H1 (cell line): ENCODE results near the gene NSDHL. TPM values are rescaled to one million over a fixed set of nuclear protein-coding genes. Genes with fewer than 3 reads are reported as not detected.

ENCODE experiments used
- CTCF ChIA-PET: fragments of 300-600 bp; sonication (Branson Sonifier 250); formaldehyde crosslinking; loops from one replicate; lab custom pipeline; 2021; ENCODE audit not compliant: partially characterized antibody; lab: Charles Lee
- POLR2A ChIA-PET: fragments of 300-600 bp; sonication (Branson Sonifier 250); formaldehyde crosslinking; loops from one replicate; lab custom pipeline; 2021; ENCODE audit warnings: inconsistent platforms; ENCODE audit not compliant: partially characterized antibody; lab: Charles Lee
- DNase-seq, 2 experiments: peaks; one replicate each; pipeline versions ENCODE4 v3.0.0 to v3.0.0-alpha.2; 2010 to 2022; ENCODE audit warnings: low spot score in 2 of 2, low read depth in 1 of 2, mixed read lengths in 1 of 2
- FAIRE-seq: peaks from 2 replicates; lab custom pipeline; 2011; peaks lifted over from hg19 to GRCh38; lab: Jason Lieb, UNC
- H2AFZ ChIP-seq: 2 replicates; pipeline ENCODE4 v1.8.1; 2012; ENCODE audit warnings: low read length, inconsistent platforms
- H2AK5ac ChIP-seq: 2 replicates; pipeline ENCODE4 v1.6.1; 2013; ENCODE audit warnings: low read depth, low read length
- H2BK120ac ChIP-seq: replicated peaks from 2 replicates; pipeline ENCODE3; 2013; ENCODE audit warnings: low read depth, low read length, inconsistent platforms
- H2BK12ac ChIP-seq: 2 replicates; pipeline ENCODE4 v1.6.1; 2013; ENCODE audit warnings: low read depth, low read length
- H2BK15ac ChIP-seq: 2 replicates; pipeline ENCODE4 v1.6.1; 2013; ENCODE audit warnings: low read length
- H2BK20ac ChIP-seq: 2 replicates; pipeline ENCODE4 v1.6.1; 2013; ENCODE audit warnings: low read length
- H2BK5ac ChIP-seq: 2 replicates; pipeline ENCODE4 v1.6.1; 2013; ENCODE audit warnings: low read depth, low read length
- H3K14ac ChIP-seq: 2 replicates; pipeline ENCODE4 v1.6.1; 2013; ENCODE audit warnings: inconsistent platforms; ENCODE audit not compliant: insufficient read length
- H3K18ac ChIP-seq: 2 replicates; pipeline ENCODE4 v1.6.1; 2013; ENCODE audit warnings: low read length; ENCODE audit errors: extremely low read depth
- H3K23ac ChIP-seq: 2 replicates; pipeline ENCODE4 v1.6.1; 2013; ENCODE audit warnings: inconsistent platforms; ENCODE audit not compliant: insufficient read length
- H3K23me2 ChIP-seq: 2 replicates; pipeline ENCODE4 v1.6.1; 2013; ENCODE audit warnings: low read depth, low read length
- H3K27ac ChIP-seq: 2 replicates; pipeline ENCODE4 v1.6.1; 2011; ENCODE audit warnings: low read depth, low read length, inconsistent platforms
- H3K27me3 ChIP-seq, 4 experiments: replicated peaks in 1 of 4; 1 replicate in 1 of 4; 2 replicates in 3 of 4; pipeline versions ENCODE4 v1.6.1 to v1.8.1; 2011 to 2013; ENCODE audit warnings: low read length in 3 of 4, mild to moderate bottlenecking in 3 of 4, inconsistent platforms in 2 of 4, mixed read lengths in 2 of 4, moderate library complexity in 1 of 4; ENCODE audit not compliant: control insufficient read depth in 3 of 4, insufficient read depth in 3 of 4; ENCODE audit errors: extremely low read depth in 1 of 4
- H3K36me3 ChIP-seq, 4 experiments: 2 replicates each; pipeline versions ENCODE4 v1.6.1 to v1.8.1; 2011 to 2013; ENCODE audit warnings: mild to moderate bottlenecking in 4 of 4, low read length in 3 of 4, moderate library complexity in 2 of 4, control low read depth in 1 of 4, inconsistent platforms in 1 of 4; ENCODE audit not compliant: insufficient read depth in 4 of 4, control insufficient read depth in 2 of 4
- H3K4ac ChIP-seq: replicated peaks from 2 replicates; pipeline ENCODE3; 2013; ENCODE audit warnings: low read length, low read depth, mixed read lengths, inconsistent platforms; ENCODE audit not compliant: insufficient read length
- H3K4me1 ChIP-seq, 4 experiments: replicated peaks in 1 of 4; 1 replicate in 1 of 4; 2 replicates in 3 of 4; pipeline versions ENCODE4 v1.6.1 to v1.8.1; 2011 to 2013; ENCODE audit warnings: low read length in 3 of 4, inconsistent platforms in 2 of 4, mixed read lengths in 1 of 4; ENCODE audit not compliant: insufficient read depth in 4 of 4, control insufficient read depth in 3 of 4
- H3K4me2 ChIP-seq, 2 experiments: 2 replicates each; pipeline versions ENCODE4 v1.6.1 to v1.8.1; 2011 to 2013; ENCODE audit warnings: low read depth in 2 of 2, low read length in 2 of 2, control low read depth in 1 of 2, inconsistent platforms in 1 of 2, mild to moderate bottlenecking in 1 of 2; ENCODE audit not compliant: insufficient read depth in 1 of 2
- H3K4me3 ChIP-seq, 4 experiments: fragments of 200-600, 300-600 bp in 1 of 4; sonication (generic), shearing (Covaris generic), sonication (Bioruptor Twin) in 1 of 4; 2 replicates each; pipeline versions ENCODE4 v1.5.1 to v1.8.1; 2011 to 2016; ENCODE audit warnings: low read length in 4 of 4, low read depth in 3 of 4, control low read depth in 2 of 4, inconsistent platforms in 2 of 4, mild to moderate bottlenecking in 2 of 4, mixed read lengths in 1 of 4, moderate library complexity in 1 of 4; ENCODE audit not compliant: insufficient read depth in 2 of 4; ENCODE audit errors: extremely low read depth in 1 of 4
- H3K56ac ChIP-seq: replicated peaks from 2 replicates; pipeline ENCODE3; 2013; ENCODE audit warnings: low read depth, mild to moderate bottlenecking, mixed read lengths, low read length, inconsistent platforms; ENCODE audit not compliant: insufficient read length
- H3K79me1 ChIP-seq: 2 replicates; pipeline ENCODE4 v1.6.1; 2013; ENCODE audit warnings: low read depth, low read length, control low read depth
- H3K79me2 ChIP-seq, 2 experiments: 2 replicates each; pipeline versions ENCODE4 v1.6.1 to v1.8.1; 2012 to 2013; ENCODE audit warnings: low read length in 2 of 2, mild to moderate bottlenecking in 2 of 2, inconsistent platforms in 1 of 2; ENCODE audit not compliant: insufficient read depth in 2 of 2, control insufficient read depth in 1 of 2
- H3K9ac ChIP-seq, 4 experiments: replicated peaks in 1 of 4; 1 replicate in 1 of 4; 2 replicates in 3 of 4; pipeline versions ENCODE4 v1.6.1 to v1.8.1; 2011 to 2013; ENCODE audit warnings: low read depth in 3 of 4, low read length in 3 of 4, control low read depth in 2 of 4, mild to moderate bottlenecking in 2 of 4, moderate library complexity in 2 of 4, inconsistent platforms in 1 of 4; ENCODE audit errors: extremely low read depth in 1 of 4
- H3K9me3 ChIP-seq, 2 experiments: 2 replicates each; pipeline versions ENCODE4 v1.6.1 to v1.8.1; 2012 to 2013; ENCODE audit warnings: mild to moderate bottlenecking in 2 of 2, moderate library complexity in 2 of 2, control low read depth in 1 of 2, inconsistent platforms in 1 of 2, low read depth in 1 of 2, low read length in 1 of 2, mixed read lengths in 1 of 2; ENCODE audit not compliant: insufficient read depth in 2 of 2
- H4K20me1 ChIP-seq, 2 experiments: replicated peaks in 1 of 2; 2 replicates each; pipeline versions ENCODE3 to v1.8.1; 2011 to 2013; ENCODE audit warnings: inconsistent platforms in 2 of 2, low read length in 2 of 2, mild to moderate bottlenecking in 1 of 2; ENCODE audit not compliant: insufficient read depth in 2 of 2, control insufficient read depth in 1 of 2
- H4K5ac ChIP-seq: 2 replicates; pipeline ENCODE4 v1.6.1; 2013; ENCODE audit warnings: low read length, low read depth, mixed read lengths, inconsistent platforms; ENCODE audit not compliant: insufficient read length
- H4K8ac ChIP-seq: 2 replicates; pipeline ENCODE4 v1.8.0; 2013; ENCODE audit warnings: mild to moderate bottlenecking, moderate library complexity, low read length, inconsistent platforms; ENCODE audit not compliant: insufficient read depth; ENCODE audit errors: extremely low read depth
- H4K91ac ChIP-seq: replicated peaks from 2 replicates; pipeline ENCODE3; 2013; ENCODE audit warnings: low read length, mixed read lengths, inconsistent platforms; ENCODE audit not compliant: insufficient read length
- BACH1 ChIP-seq: IDR thresholded peaks from 2 replicates; pipeline ENCODE4 v1.6.1; 2012; ENCODE audit warnings: low read length, improper control_type of control experiment
- CEBPB ChIP-seq: IDR thresholded peaks from 2 replicates; pipeline ENCODE4 v1.6.1; 2012; ENCODE audit warnings: low read depth, low read length
- CTBP2 ChIP-seq: IDR thresholded peaks from 2 replicates; pipeline ENCODE4 v1.7.0; 2011; ENCODE audit warnings: borderline replicate concordance, mild to moderate bottlenecking, moderate library complexity, mixed read lengths, low read length; ENCODE audit not compliant: insufficient read depth, insufficient read length
- GTF2F1 ChIP-seq: IDR thresholded peaks from 2 replicates; pipeline ENCODE4 v1.6.1; 2012; ENCODE audit warnings: low read depth, low read length, improper control_type of control experiment, borderline replicate concordance
- HDAC2 ChIP-seq, 2 experiments: fragments of 300-600 bp in 1 of 2; sonication (generic) in 1 of 2; IDR thresholded peaks; 2 replicates each; pipeline ENCODE4 v1.6.1; 2011 to 2012; ENCODE audit warnings: low read depth in 2 of 2, low read length in 2 of 2, mild to moderate bottlenecking in 2 of 2, moderate library complexity in 2 of 2, borderline replicate concordance in 1 of 2, inconsistent platforms in 1 of 2
- SIX5 ChIP-seq: IDR thresholded peaks from 2 replicates; pipeline ENCODE4 v1.6.1; 2011; ENCODE audit warnings: mild to moderate bottlenecking, low read depth, low read length
- WGBS, 2 experiments: shearing (Covaris generic) in 1 of 2; methylation state at CpG; one replicate each; pipeline versions ENCODE4 v1.1.6 to v1.1.7; 2013 to 2015; ENCODE audit warnings: low lambda C conversion rate in 2 of 2, mixed read lengths in 2 of 2, inconsistent platforms in 1 of 2, low coverage in 1 of 2, missing lambda C conversion rate in 1 of 2; ENCODE audit not compliant: insufficient replicate concordance in 2 of 2, insufficient coverage in 1 of 2, insufficient read length in 1 of 2; ENCODE audit errors: extremely low coverage in 1 of 2, missing lambda C conversion rate in 1 of 2; 5-methylcytosine and 5-hydroxymethylcytosine counted together
- polyA plus RNA-seq, 7 experiments: library from polyadenylated mRNA; depleted of rRNA in 3 of 7; stranded (reverse) in 5 of 7; unstranded in 2 of 7; fragments of >200 nt in 5 of 7; fragments of 200-250 nt in 2 of 7; gene quantifications; 1 replicate in 5 of 7; 2 replicates in 1 of 7; 4 replicates in 1 of 7; pipeline versions ENCODE4 v1.2.1 to v1.2.3, GENCODE V29; 2011 to 2013; ENCODE audit warnings: missing spikeins in 2 of 7, mixed read lengths in 2 of 7
- total RNA-seq: library from RNA; stranded (reverse); fragmentation: NEBNext Ultra II Directional; extraction: Animal tissue kit (Norgen Biotek cat#: 25700); gene quantifications from 2 replicates; pipeline ENCODE4 v1.2.1, GENCODE V29; 2021
- TF ChIP-seq, protein P1 (sequence below): IDR thresholded peaks from 2 replicates; pipeline ENCODE4 v1.6.1; 2011; ENCODE audit warnings: low read depth, mild to moderate bottlenecking, low read length; ENCODE audit not compliant: insufficient read depth
- TF ChIP-seq, protein P2 (sequence below): IDR thresholded peaks from 2 replicates; pipeline ENCODE4 v1.6.1; 2012; ENCODE audit warnings: low read length, inconsistent platforms

Gene NSDHL
- total and polyA plus RNA-seq, 2 of the 8 experiments (the other 6 are each of a cell fraction or from before 2014, with no cell fraction given) = 31.5 to 34.6 TPM

DNA sequence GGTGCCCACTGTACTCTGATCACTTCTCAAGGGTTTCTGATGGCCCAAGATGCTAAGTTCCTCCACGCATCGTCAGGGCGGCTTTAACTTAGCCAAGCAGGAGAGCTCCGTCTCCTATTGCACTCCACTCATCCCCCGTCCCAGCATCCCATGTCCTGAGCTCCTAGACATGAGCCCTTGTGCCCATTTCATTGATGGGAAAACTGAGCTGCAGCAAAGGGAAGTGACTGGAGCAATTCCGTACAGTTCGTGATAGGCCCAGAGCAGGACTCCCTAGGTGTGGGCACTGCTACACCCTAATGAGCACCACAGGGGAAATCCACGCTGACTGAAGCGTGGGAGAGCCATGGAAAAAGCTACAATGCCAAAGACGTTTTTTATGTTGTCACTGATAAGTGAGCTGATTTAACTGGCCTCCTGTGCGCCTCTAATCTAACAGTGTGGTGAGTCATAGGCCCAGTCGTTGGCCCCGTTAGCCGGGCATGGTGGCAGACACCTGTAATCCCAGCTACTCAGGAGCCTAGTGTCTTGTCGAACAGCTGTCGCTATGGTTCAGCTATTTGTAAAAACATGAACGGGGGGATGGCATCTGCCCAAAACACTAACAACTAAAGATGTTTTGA is 14.9 kb downstream of the NSDHL start:
- FAIRE-seq (no peak), DNase-seq (no peak)
- Histone ChIP-seq H2BK12ac (no peak overlapping the region), H3K14ac (no peak overlapping the region), H3K9me3 (no peaks in the 10 kb centered on the region), H3K23ac (no peak overlapping the region), H3K23me2 (no peaks in the 10 kb centered on the region), H3K9ac (no peak overlapping the region), H3K79me2 (peaks cover 0 to 33% of the 10 kb centered on the region in 2 experiments; a peak in 3 of 4 replicates), H4K5ac (no peak overlapping the region), H3K27ac (no peak overlapping the region), H2BK120ac (no peak overlapping the region), H2BK5ac (no peak overlapping the region), H4K20me1 (peaks cover 0 to 12% of the 10 kb centered on the region in 2 experiments), H2AK5ac (no peak overlapping the region), H3K56ac (no peak overlapping the region), H4K8ac (no peak overlapping the region), H3K27me3 (no peaks in the 10 kb centered on the region), H3K4me2 (no peak overlapping the region), H3K4ac (no peak overlapping the region), H3K18ac (no peak overlapping the region), H2AFZ (no peak overlapping the region), H3K4me1 (no peaks in the 10 kb centered on the region; a peak in 1 of 7 replicates), H4K91ac (no peak overlapping the region), H3K36me3 (peaks cover 0 to 12% (median 6%) of the 10 kb centered on the region in 4 experiments; a peak in 3 of 8 replicates), H2BK20ac (no peak overlapping the region), H3K4me3 (no peak overlapping the region), H2BK15ac (no peak overlapping the region), H3K79me1 (peaks cover 3% of the 10 kb centered on the region)
- WGBS, 2 experiments = 88% methylated on average over 9 of the region's 17 CpGs; no CpG with 5 or more reads in 1 of the 2 experiments
- ChIA-PET POLR2A (no interaction called here), CTCF (interaction anchor here (1.2 kb wide), 1 partner anchor 60 kb away, joined by 4 read pairs; no protein-coding TSS in a partner anchor)
- no peak for TF ChIP-seq SIX5
- TF ChIP-seq CTBP2 = no peak
- TF ChIP-seq, protein P1, sequence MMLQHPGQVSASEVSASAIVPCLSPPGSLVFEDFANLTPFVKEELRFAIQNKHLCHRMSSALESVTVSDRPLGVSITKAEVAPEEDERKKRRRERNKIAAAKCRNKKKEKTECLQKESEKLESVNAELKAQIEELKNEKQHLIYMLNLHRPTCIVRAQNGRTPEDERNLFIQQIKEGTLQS = no peak
- no peak for TF ChIP-seq GTF2F1
- TF ChIP-seq HDAC2 (IDR thresholded peaks at IDR 0.05; ENCODE audit: borderline replicate concordance in 1 of 2, low read depth in 2 of 2, low read length in 2 of 2) = no peak
- TF ChIP-seq, protein P2, sequence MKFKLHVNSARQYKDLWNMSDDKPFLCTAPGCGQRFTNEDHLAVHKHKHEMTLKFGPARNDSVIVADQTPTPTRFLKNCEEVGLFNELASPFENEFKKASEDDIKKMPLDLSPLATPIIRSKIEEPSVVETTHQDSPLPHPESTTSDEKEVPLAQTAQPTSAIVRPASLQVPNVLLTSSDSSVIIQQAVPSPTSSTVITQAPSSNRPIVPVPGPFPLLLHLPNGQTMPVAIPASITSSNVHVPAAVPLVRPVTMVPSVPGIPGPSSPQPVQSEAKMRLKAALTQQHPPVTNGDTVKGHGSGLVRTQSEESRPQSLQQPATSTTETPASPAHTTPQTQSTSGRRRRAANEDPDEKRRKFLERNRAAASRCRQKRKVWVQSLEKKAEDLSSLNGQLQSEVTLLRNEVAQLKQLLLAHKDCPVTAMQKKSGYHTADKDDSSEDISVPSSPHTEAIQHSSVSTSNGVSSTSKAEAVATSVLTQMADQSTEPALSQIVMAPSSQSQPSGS = no peak
- no peak for TF ChIP-seq CEBPB
- no peak for TF ChIP-seq BACH1
